Stimulated activated CD8-positive, alpha-beta memory T cell treated with anti-CD3 and anti-CD28 coated beads, Interleukin-12 subunit alpha, Interleukin-12 subunit beta, amount 100 ng/mL, for 4 hours (primary cell): Measurements from ENCODE around the gene NTSR1.

Experiments used
- DNase-seq: peaks from one replicate; pipeline ENCODE4 v3.0.0-alpha.2; 2020; ENCODE audit warnings: low read depth

Gene NTSR1

GRCh38 chr20:62694106-62694505 lies 14.5 kb upstream of the NTSR1 start:
- DNase-seq: no peak

- no peak for DNase-seq
Measured at GRCh38 chr20:62694868-62695267, 13.8 kb upstream of the NTSR1 start.

GRCh38 chr20:62695448-62696414 lies 12.9 kb upstream of the NTSR1 start:
- DNase-seq: no peak

GRCh38 chr20:62696434-62696957 lies 12.1 kb upstream of the NTSR1 start:
- no peak for DNase-seq

GRCh38 chr20:62696989-62697388 lies 11.6 kb upstream of the NTSR1 start:
- no peak for DNase-seq

- no peak for DNase-seq
Measured at GRCh38 chr20:62697468-62697912, 11.1 kb upstream of the NTSR1 start.

- no peak for DNase-seq
Measured at GRCh38 chr20:62698231-62698630, 10.4 kb upstream of the NTSR1 start.

- no peak for DNase-seq
Measured at GRCh38 chr20:62699296-62699695, 9.3 kb upstream of the NTSR1 start.

GRCh38 chr20:62699741-62700140 lies 8.9 kb upstream of the NTSR1 start:
- DNase-seq: no peak

- DNase-seq: no peak
Measured at GRCh38 chr20:62700261-62700930, 8.2 kb upstream of the NTSR1 start.

GRCh38 chr20:62701161-62702012 lies 7.2 kb upstream of the NTSR1 start:
- DNase-seq: no peak

GRCh38 chr20:62702013-62702300 lies 6.7 kb upstream of the NTSR1 start:
- DNase-seq: no peak

- no peak for DNase-seq
Measured at GRCh38 chr20:62702895-62703852, 5.5 kb upstream of the NTSR1 start.

GRCh38 chr20:62703853-62704228 lies 4.8 kb upstream of the NTSR1 start:
- no peak for DNase-seq

- DNase-seq: no peak
Measured at GRCh38 chr20:62704341-62704948, 4.2 kb upstream of the NTSR1 start.

- DNase-seq: no peak
Measured at GRCh38 chr20:62705627-62706026, 3.0 kb upstream of the NTSR1 start.

GRCh38 chr20:62706344-62706743 lies 2.3 kb upstream of the NTSR1 start:
- DNase-seq: no peak

- no peak for DNase-seq
Measured at GRCh38 chr20:62706857-62707256, 1.8 kb upstream of the NTSR1 start.

GRCh38 chr20:62707276-62707920 lies 1.2 kb upstream of the NTSR1 start:
- DNase-seq: no peak

- no peak for DNase-seq
Measured at GRCh38 chr20:62707921-62708521, 615 bp upstream of the NTSR1 start.
